ENCODE measurements around the gene PMVK. TPM values are rescaled to one million over a fixed set of nuclear protein-coding genes. Genes with fewer than 3 reads are reported as not detected.

PMVK gene
- polyA plus RNA-seq, 1 donor from 2014 or later, result 21.1 TPM

DNA sequence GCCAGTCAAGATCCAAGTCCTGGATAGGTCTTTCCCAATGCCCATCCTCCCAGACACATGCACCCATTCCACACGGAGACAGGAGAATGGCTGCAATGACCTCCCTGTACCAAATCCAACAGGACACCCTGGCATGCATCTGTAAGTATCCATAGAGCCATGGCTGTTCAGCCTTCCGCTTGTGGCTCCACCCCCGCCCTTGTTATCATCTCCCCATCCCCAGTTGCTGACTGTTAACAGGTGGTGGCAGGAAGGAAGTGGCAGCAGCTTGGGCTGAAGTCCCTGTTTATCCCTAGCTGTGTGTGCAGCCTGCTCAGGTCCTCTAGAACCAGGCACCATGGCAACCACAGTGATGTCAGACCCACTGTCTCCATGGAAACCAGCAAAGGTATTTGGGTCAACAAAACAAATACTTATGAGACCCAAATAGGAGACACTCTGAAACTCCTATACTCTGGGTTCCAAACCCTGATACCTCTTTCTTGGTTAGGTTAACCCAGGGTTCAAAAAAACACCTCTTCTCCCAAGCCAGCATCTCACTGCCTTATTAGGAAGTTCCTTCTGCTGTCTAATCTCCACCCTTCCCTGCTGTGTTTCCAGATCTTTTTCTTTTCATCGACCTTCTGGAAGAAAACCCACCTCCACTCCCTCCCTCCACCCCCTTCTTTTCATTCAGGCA, 18.7 kb upstream of the PMVK start:
- H3K9ac ChIP-seq (ENCODE audit: low read length), result peak overlapping the region; percentile 64
- H3K79me2 ChIP-seq (replicated peaks; ENCODE audit: insufficient read depth, low read length), result peaks cover 15% of the 10 kb centered on the region
- peak; percentile 55 for TF ChIP-seq POLR2AphosphoS5 (IDR thresholded peaks at IDR 0.05)
- no peak for TF ChIP-seq SMC3 (conservative IDR thresholded peaks at IDR 0.05; ENCODE audit: poor library complexity)
- TF ChIP-seq TAF1 (IDR thresholded peaks at IDR 0.05; ENCODE audit: low read depth), result no peak
- no peak for TF ChIP-seq RAD21 (conservative IDR thresholded peaks at IDR 0.05)
- no peak for TF ChIP-seq EZH2 (IDR thresholded peaks at IDR 0.05; ENCODE audit: borderline replicate concordance, insufficient read depth, low read length, poor library complexity, severe bottlenecking)
- TF ChIP-seq, protein P1, sequence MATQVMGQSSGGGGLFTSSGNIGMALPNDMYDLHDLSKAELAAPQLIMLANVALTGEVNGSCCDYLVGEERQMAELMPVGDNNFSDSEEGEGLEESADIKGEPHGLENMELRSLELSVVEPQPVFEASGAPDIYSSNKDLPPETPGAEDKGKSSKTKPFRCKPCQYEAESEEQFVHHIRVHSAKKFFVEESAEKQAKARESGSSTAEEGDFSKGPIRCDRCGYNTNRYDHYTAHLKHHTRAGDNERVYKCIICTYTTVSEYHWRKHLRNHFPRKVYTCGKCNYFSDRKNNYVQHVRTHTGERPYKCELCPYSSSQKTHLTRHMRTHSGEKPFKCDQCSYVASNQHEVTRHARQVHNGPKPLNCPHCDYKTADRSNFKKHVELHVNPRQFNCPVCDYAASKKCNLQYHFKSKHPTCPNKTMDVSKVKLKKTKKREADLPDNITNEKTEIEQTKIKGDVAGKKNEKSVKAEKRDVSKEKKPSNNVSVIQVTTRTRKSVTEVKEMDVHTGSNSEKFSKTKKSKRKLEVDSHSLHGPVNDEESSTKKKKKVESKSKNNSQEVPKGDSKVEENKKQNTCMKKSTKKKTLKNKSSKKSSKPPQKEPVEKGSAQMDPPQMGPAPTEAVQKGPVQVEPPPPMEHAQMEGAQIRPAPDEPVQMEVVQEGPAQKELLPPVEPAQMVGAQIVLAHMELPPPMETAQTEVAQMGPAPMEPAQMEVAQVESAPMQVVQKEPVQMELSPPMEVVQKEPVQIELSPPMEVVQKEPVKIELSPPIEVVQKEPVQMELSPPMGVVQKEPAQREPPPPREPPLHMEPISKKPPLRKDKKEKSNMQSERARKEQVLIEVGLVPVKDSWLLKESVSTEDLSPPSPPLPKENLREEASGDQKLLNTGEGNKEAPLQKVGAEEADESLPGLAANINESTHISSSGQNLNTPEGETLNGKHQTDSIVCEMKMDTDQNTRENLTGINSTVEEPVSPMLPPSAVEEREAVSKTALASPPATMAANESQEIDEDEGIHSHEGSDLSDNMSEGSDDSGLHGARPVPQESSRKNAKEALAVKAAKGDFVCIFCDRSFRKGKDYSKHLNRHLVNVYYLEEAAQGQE (IDR thresholded peaks at IDR 0.05; ENCODE audit: borderline replicate concordance), result peak; percentile 7
- TF ChIP-seq, protein P2, sequence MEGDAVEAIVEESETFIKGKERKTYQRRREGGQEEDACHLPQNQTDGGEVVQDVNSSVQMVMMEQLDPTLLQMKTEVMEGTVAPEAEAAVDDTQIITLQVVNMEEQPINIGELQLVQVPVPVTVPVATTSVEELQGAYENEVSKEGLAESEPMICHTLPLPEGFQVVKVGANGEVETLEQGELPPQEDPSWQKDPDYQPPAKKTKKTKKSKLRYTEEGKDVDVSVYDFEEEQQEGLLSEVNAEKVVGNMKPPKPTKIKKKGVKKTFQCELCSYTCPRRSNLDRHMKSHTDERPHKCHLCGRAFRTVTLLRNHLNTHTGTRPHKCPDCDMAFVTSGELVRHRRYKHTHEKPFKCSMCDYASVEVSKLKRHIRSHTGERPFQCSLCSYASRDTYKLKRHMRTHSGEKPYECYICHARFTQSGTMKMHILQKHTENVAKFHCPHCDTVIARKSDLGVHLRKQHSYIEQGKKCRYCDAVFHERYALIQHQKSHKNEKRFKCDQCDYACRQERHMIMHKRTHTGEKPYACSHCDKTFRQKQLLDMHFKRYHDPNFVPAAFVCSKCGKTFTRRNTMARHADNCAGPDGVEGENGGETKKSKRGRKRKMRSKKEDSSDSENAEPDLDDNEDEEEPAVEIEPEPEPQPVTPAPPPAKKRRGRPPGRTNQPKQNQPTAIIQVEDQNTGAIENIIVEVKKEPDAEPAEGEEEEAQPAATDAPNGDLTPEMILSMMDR (IDR thresholded peaks at IDR 0.05; ENCODE audit: poor library complexity, severe bottlenecking), result no peak
- peak; percentile 78 for TF ChIP-seq EP300 (conservative IDR thresholded peaks at IDR 0.05; ENCODE audit: poor library complexity, severe bottlenecking)
- TF ChIP-seq MXI1 (conservative IDR thresholded peaks at IDR 0.05; ENCODE audit: poor library complexity, severe bottlenecking), result peak; percentile 11
- peaks cover 8% of the 10 kb centered on the region for H3F3A ChIP-seq (ENCODE audit: insufficient read depth, low read length, poor library complexity, severe bottlenecking)
- H3K27me3 ChIP-seq (ENCODE audit: insufficient read depth, low read depth, low read length), result no peaks in the 10 kb centered on the region
- peak overlapping the region; percentile 67 for H3K4me3 ChIP-seq (ENCODE audit: low read length)
- peak overlapping the region; percentile 84 for H3K27ac ChIP-seq (ENCODE audit: low read length)
- H3K4me2 ChIP-seq (ENCODE audit: low read length), result peak overlapping the region; percentile 93
- H4K20me1 ChIP-seq (ENCODE audit: insufficient read depth), result no peaks in the 10 kb centered on the region
- no peaks in the 10 kb centered on the region for H3K36me3 ChIP-seq (ENCODE audit: insufficient read depth, low read length)
- H3K9me2 ChIP-seq (ENCODE audit: insufficient read depth, low read length), result no peaks in the 10 kb centered on the region
- no peak overlapping the region for H2AFZ ChIP-seq (ENCODE audit: low read depth, low read length)
- H3K9me3 ChIP-seq (ENCODE audit: low read length), result no peaks in the 10 kb centered on the region

DNA sequence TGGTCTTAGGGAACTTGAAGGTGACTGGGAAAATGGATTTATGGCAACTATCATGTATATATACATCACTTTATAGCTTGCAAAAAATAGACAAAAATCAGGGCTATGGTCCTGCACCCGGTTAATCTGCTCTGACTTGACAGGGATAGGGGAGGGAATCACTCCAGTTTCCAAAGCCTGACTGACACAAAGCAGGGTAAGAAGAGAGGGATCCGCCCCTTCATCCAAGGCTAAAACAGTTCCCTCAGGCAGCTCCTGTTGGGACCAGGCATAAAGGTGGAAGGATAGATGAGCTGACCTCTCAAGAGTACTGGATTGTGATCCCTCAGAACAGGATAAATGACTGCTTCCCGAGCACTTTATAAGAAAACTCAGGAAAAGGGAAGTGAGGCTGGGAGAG, 18.0 kb upstream of the PMVK start:
- H3K9me3 ChIP-seq (ENCODE audit: low read length), result no peaks in the 10 kb centered on the region
- no peaks in the 10 kb centered on the region for H4K20me1 ChIP-seq (ENCODE audit: insufficient read depth)
- H3K9ac ChIP-seq (ENCODE audit: low read length), result peak overlapping the region; percentile 64
- H3K79me2 ChIP-seq (replicated peaks; ENCODE audit: insufficient read depth, low read length), result peaks cover 13% of the 10 kb centered on the region
- peaks cover 8% of the 10 kb centered on the region for H3F3A ChIP-seq (ENCODE audit: insufficient read depth, low read length, poor library complexity, severe bottlenecking)
- no peaks in the 10 kb centered on the region for H3K27me3 ChIP-seq (ENCODE audit: insufficient read depth, low read depth, low read length)
- H3K27ac ChIP-seq (ENCODE audit: low read length), result peak overlapping the region; percentile 84
- H3K36me3 ChIP-seq (ENCODE audit: insufficient read depth, low read length), result no peaks in the 10 kb centered on the region
- H3K9me2 ChIP-seq (ENCODE audit: insufficient read depth, low read length), result no peaks in the 10 kb centered on the region
- H3K4me2 ChIP-seq (ENCODE audit: low read length), result peak overlapping the region; percentile 93
- no peak overlapping the region for H2AFZ ChIP-seq (ENCODE audit: low read depth, low read length)
- TF ChIP-seq EP300 (conservative IDR thresholded peaks at IDR 0.05; ENCODE audit: poor library complexity, severe bottlenecking) (no peak), POLR2AphosphoS5 (IDR thresholded peaks at IDR 0.05) (no peak), RAD21 (conservative IDR thresholded peaks at IDR 0.05) (no peak), EZH2 (IDR thresholded peaks at IDR 0.05; ENCODE audit: borderline replicate concordance, insufficient read depth, low read length, poor library complexity, severe bottlenecking) (no peak), MXI1 (conservative IDR thresholded peaks at IDR 0.05; ENCODE audit: poor library complexity, severe bottlenecking) (no peak), SMC3 (conservative IDR thresholded peaks at IDR 0.05; ENCODE audit: poor library complexity) (no peak), TAF1 (IDR thresholded peaks at IDR 0.05; ENCODE audit: low read depth) (no peak)
- TF ChIP-seq, protein P1 (IDR thresholded peaks at IDR 0.05; ENCODE audit: borderline replicate concordance), result no peak
- TF ChIP-seq, protein P2 (IDR thresholded peaks at IDR 0.05; ENCODE audit: poor library complexity, severe bottlenecking), result no peak
- peak overlapping the region; percentile 67 for H3K4me3 ChIP-seq (ENCODE audit: low read length)
